ENCODE data around the gene NT5DC1.

DNA sequence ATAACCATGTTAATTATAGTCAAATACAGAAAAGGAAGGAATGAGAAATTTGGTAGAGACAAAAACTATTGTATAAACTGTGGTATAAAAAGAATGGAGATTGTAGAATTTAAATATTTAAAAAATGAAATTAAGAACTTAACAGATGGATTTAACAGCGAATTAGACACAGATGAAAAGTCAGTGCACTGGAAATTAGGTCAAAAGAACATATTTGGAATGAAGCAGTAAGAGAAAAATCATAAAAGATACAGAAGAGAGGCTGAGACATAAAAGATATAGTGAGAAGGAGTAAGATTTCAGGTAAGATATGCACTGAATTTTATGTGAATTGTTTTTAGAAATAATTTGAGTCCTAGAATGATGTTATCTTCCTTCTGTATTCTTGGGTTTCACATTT lies 139.2 kb downstream of the NT5DC1 start:
- TF ChIP-seq CTCF (conservative IDR thresholded peaks at IDR 0.05; ENCODE audit: low read depth, low read length) (no peak), EZH2 (IDR thresholded peaks at IDR 0.05; ENCODE audit: borderline replicate concordance, low read depth, low read length, poor library complexity, severe bottlenecking) (no peak)
